HG02943 (cell line): ENCODE results near the gene FZR1.

Experiments
- ATAC-seq: cut with Tn5 transposase; IDR thresholded peaks from one replicate; pipeline ENCODE4 v1.9.1; 2021; ENCODE audit warnings: mild to moderate bottlenecking, low read depth, moderate library complexity; ENCODE audit not compliant: unreplicated experiment

The FZR1 gene

GRCh38 chr19:3585301-3586126 is 79.4 kb downstream of the FZR1 start, which contains the start of gene GIPC3:
Gene GIPC3, plus strand, starts transcription at chr19:3585478. Its CDS starts 120 bp downstream, at chr19:3585598.
- ATAC-seq = no peak

- ATAC-seq = no peak
Observed at GRCh38 chr19:3586127-3586626, 80.1 kb downstream of the FZR1 start.

GRCh38 chr19:3586707-3587346 is 80.7 kb downstream of the FZR1 start:
- ATAC-seq = no peak
